SK-MEL-5 (cell line): ENCODE measurements around the gene ICE2. TPM values are rescaled to one million over a fixed set of nuclear protein-coding genes. Genes with fewer than 3 reads are reported as not detected.

Experiments used
- DNase-seq: peaks from one replicate; pipeline ENCODE4 v3.0.0-alpha.2; 2016; ENCODE audit warnings: low read depth, low spot score
- in situ Hi-C: cut with HindIII; loops from 2 replicates; pipeline ENCODE4 v1.10.0; 2016; ENCODE audit warnings: low sequenced_read_pairs, high pct_unique_total_duplicates, low pct_unique_long_range_greater_than_20kb
- small RNA-seq, 2 experiments: library from RNA; depleted of rRNA; stranded (forward); fragments of <200 nt; gene quantifications; one replicate each; pipeline ENCODE3, GENCODE V24; 2014
- total RNA-seq: library from RNA; depleted of rRNA; stranded (reverse); fragments of >200 nt; shearing (Covaris generic); gene quantifications from 2 replicates; pipeline ENCODE4 v1.2.3, GENCODE V29; 2014; rRNA removed

Gene ICE2
- total RNA-seq, 1 experiment from 2014 or later, result 34.3 TPM

DNA sequence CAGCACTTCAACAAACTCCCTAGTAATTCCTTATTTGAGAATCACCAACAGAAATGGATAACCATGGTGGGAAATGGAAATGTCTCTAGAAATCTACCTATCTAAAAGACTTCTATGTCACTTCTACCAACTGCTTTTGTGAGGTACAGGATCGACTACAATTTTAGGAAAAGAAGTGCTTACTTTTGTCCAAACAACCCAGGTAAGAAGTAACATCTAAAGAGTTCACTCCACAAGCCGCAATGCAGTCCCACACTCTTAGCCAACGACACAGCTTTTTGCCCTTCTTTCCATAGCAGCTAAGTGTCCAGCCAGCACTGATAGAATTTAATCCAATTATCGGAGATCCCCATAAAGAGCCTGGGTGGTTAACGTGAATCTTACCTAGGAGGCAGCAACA is 109.2 kb downstream of the ICE2 start:
- in situ Hi-C loops, result no loop called here
- DNase-seq, result no peak

Small RNA genes lying within 50 kb of the gene (small RNA-seq; reads per million reads assigned to genes)
- gene AC087385.3, result 0 reads per million in 2 experiments

Other genes starting within 250 kb of the ICE2 start
- 397 and 436 TPM in 2 replicates for gene ANXA2, start 81.2 kb downstream of the ICE2 start, total RNA-seq